K562 (cell line): ENCODE measurements around the gene PKD1L1. TPM values are rescaled to one million over a fixed set of nuclear protein-coding genes. Genes with fewer than 3 reads are reported as not detected.
A peak's percentile ranks its signal among the peaks of the same experiment; 100 is the strongest.

Experiments
- ATAC-seq: fragments of 200-7000 bp; cut with Tn5 transposase; 3 replicates; pipeline ENCODE4 v1.9.1; 2020; ENCODE audit warnings: moderate library complexity
- BruUV-seq: library from RNA; stranded (reverse); fragments of 400-500 nt; replicated peaks from 2 replicates; lab custom pipeline; 2021; lab: Mats Ljungman, UMichigan
- CTCF ChIA-PET: fragments of 300-600 bp; formaldehyde crosslinking; extraction: SDS; loops from one replicate; lab custom pipeline; 2021; ENCODE audit warnings: low intra/inter-chr PET ratio; lab: Yijun Ruan, JAX
- POLR2A ChIA-PET: fragments of 300-600, 350-650 bp; sonication (Branson Sonifier 250); formaldehyde crosslinking; extraction: SDS; loops from one replicate; lab custom pipeline; 2021; ENCODE audit warnings: antibody characterized with exemption, inconsistent platforms; lab: Yijun Ruan, JAX
- DNase-seq, 4 experiments: peaks; one replicate each; pipeline versions ENCODE4 v3.0.0 to v3.0.0-alpha.2; 2011 to 2018; ENCODE audit warnings: low spot score in 3 of 4, mixed read lengths in 3 of 4; ENCODE audit errors: extremely low read depth in 1 of 4
- FAIRE-seq: peaks from 2 replicates; lab custom pipeline; 2011; peaks lifted over from hg19 to GRCh38; lab: Jason Lieb, UNC
- H2AFZ ChIP-seq: 2 replicates; pipeline ENCODE4 v1.6.0; 2011; ENCODE audit warnings: low read depth, low read length, control low read depth, inconsistent platforms
- H3K27ac ChIP-seq: fragments of 200-600 bp; 3 replicates; pipeline ENCODE4 v1.8.0; 2011; ENCODE audit warnings: low read depth, mild to moderate bottlenecking, control low read depth, inconsistent platforms, low read length, moderate library complexity, mixed read lengths; ENCODE audit errors: extremely low read depth
- H3K27me3 ChIP-seq, 2 experiments: fragments of 300-600 bp in 1 of 2; 2 replicates in 1 of 2; 3 replicates in 1 of 2; pipeline versions ENCODE4 v1.6.0 to v1.8.0; 2011; ENCODE audit warnings: inconsistent platforms in 2 of 2, low read length in 2 of 2, mild to moderate bottlenecking in 1 of 2, mixed read lengths in 1 of 2, moderate library complexity in 1 of 2; ENCODE audit not compliant: control insufficient read depth in 2 of 2, insufficient read depth in 2 of 2
- H3K36me3 ChIP-seq: fragments of 300-600 bp; 3 replicates; pipeline ENCODE4 v1.8.0; 2011; ENCODE audit warnings: mild to moderate bottlenecking, low read length, inconsistent platforms; ENCODE audit not compliant: control insufficient read depth, insufficient read depth
- H3K4me1 ChIP-seq, 2 experiments: fragments of 200-600 bp in 1 of 2; replicated peaks in 1 of 2; 2 replicates in 1 of 2; 3 replicates in 1 of 2; pipeline versions ENCODE4 v1.5.1 to v1.8.0; 2011; ENCODE audit warnings: inconsistent platforms in 2 of 2, low read length in 2 of 2, mild to moderate bottlenecking in 1 of 2, mixed read lengths in 1 of 2, moderate library complexity in 1 of 2; ENCODE audit not compliant: control insufficient read depth in 2 of 2, insufficient read depth in 2 of 2
- H3K4me2 ChIP-seq: 2 replicates; pipeline ENCODE4 v1.6.1; 2011; ENCODE audit warnings: low read length, control low read depth, inconsistent platforms, mixed read lengths; ENCODE audit not compliant: insufficient read depth
- H3K4me3 ChIP-seq: fragments of 200-600 bp; sonication (generic), shearing (Covaris generic); 2 replicates; pipeline ENCODE4 v1.5.1; 2016; ENCODE audit warnings: control low read depth, inconsistent platforms
- H3K79me2 ChIP-seq: fragments of 200-600 bp; 3 replicates; pipeline ENCODE4 v1.8.0; 2011; ENCODE audit warnings: low read length, inconsistent platforms; ENCODE audit not compliant: control insufficient read depth, insufficient read depth
- H3K9ac ChIP-seq, 2 experiments: 2 replicates each; pipeline versions ENCODE4 v1.6.0 to v1.6.1; 2011; ENCODE audit warnings: low read depth in 2 of 2, low read length in 2 of 2, control low read depth in 1 of 2, inconsistent platforms in 1 of 2, mild to moderate bottlenecking in 1 of 2, mixed read lengths in 1 of 2; ENCODE audit not compliant: insufficient read depth in 1 of 2
- H3K9me1 ChIP-seq: one replicate; pipeline ENCODE4 v1.6.0; 2011; ENCODE audit warnings: inconsistent platforms, mild to moderate bottlenecking, low read length, moderate library complexity; ENCODE audit not compliant: control insufficient read depth, insufficient read depth
- H3K9me3 ChIP-seq: replicated peaks from 2 replicates; pipeline ENCODE4 v1.5.1; 2011; ENCODE audit warnings: low read depth, low read length, inconsistent platforms; ENCODE audit not compliant: control insufficient read depth, insufficient read depth
- H4K20me1 ChIP-seq: replicated peaks from 2 replicates; pipeline ENCODE4 v1.6.1; 2011; ENCODE audit warnings: low read length, inconsistent platforms, mixed read lengths; ENCODE audit not compliant: control insufficient read depth, insufficient read depth
- COPS2 ChIP-seq: fragments of 450-650 bp; conservative IDR thresholded peaks from 2 replicates; pipeline ENCODE4 v1.6.1; 2016; ENCODE audit warnings: mild to moderate bottlenecking, moderate library complexity
- NR3C1 ChIP-seq: sonication (generic); formaldehyde crosslinking; IDR thresholded peaks from 2 replicates; pipeline ENCODE4 v1.8.1; 2022; ENCODE audit warnings: missing genetic modification reagents
- POLR3G ChIP-seq: IDR thresholded peaks from 2 replicates; pipeline ENCODE4 v1.6.1; 2011; ENCODE audit not compliant: insufficient read length, insufficient replicate concordance; ENCODE audit errors: extremely low read depth
- ZNF12 ChIP-seq: sonication (generic); formaldehyde crosslinking; IDR thresholded peaks from 2 replicates; pipeline ENCODE4 v1.4.0; 2020; ENCODE audit warnings: mild to moderate bottlenecking, missing genetic modification reagents
- ZNF316 ChIP-seq: fragments of 450-650 bp; IDR thresholded peaks from 2 replicates; pipeline ENCODE4 v1.6.1; 2016
- WGBS: fragments of 100-300 bp; shearing (Covaris generic); methylation state at CpG from one replicate; pipeline ENCODE4 v1.1.6; 2016; ENCODE audit warnings: low coverage, mixed read lengths; ENCODE audit not compliant: insufficient coverage; ENCODE audit errors: missing lambda C conversion rate; 5-methylcytosine and 5-hydroxymethylcytosine counted together
- in situ Hi-C: fragments of 300-500 bp; cut with MboI; formaldehyde crosslinking; loops from 4 replicates; pipeline ENCODE4 v1.15.0; 2018; ENCODE audit warnings: inconsistent platforms, mixed read lengths
- intact Hi-C: fragments of 100-400 bp; cut with micrococcal nuclease; formaldehyde crosslinking; loops from 2 replicates; pipeline ENCODE4 v1.14.2; 2022
- polyA plus RNA-seq, 8 experiments: library from polyadenylated mRNA; depleted of rRNA in 4 of 8; stranded (reverse) in 5 of 8; unstranded in 3 of 8; fragments of >200 nt; fragmentation: Nextera tagmentation in 2 of 8; fragmentation: Illumina TruSeq in 1 of 8; extraction: Ambion mirVana in 2 of 8; extraction: Trizol in 1 of 8; gene quantifications; 2 replicates each; pipeline versions ENCODE4 v1.2.1 to v1.2.3, GENCODE V29; 2011 to 2014; ENCODE audit warnings: inconsistent platforms in 1 of 8, missing spikeins in 1 of 8
- total RNA-seq, 7 experiments: library from RNA; depleted of rRNA in 6 of 7; stranded (reverse); fragments of >200 nt in 6 of 7; fragmentation: Illumina TruSeq in 2 of 7; extraction: Trizol in 2 of 7; gene quantifications; 2 replicates each; pipeline versions ENCODE4 v1.2.1 to v1.2.3, GENCODE V29; 2011 to 2021; ENCODE audit warnings: low replicate concordance in 1 of 7
- TF ChIP-seq, protein P1 (sequence below): fragments of 450-650 bp; IDR thresholded peaks from 2 replicates; pipeline ENCODE4 v1.6.1; 2016; ENCODE audit warnings: mild to moderate bottlenecking
- TF ChIP-seq, protein P2 (sequence below): fragments of 450-650 bp; IDR thresholded peaks from one replicate; pipeline ENCODE4 v1.6.1; 2018; ENCODE audit warnings: mild to moderate bottlenecking, moderate library complexity; ENCODE audit not compliant: partially characterized antibody
- TF ChIP-seq, protein P3 (sequence below): fragments of 450-650 bp; formaldehyde crosslinking; IDR thresholded peaks from 2 replicates; pipeline ENCODE4 v1.4.0; 2020; ENCODE audit warnings: mild to moderate bottlenecking, moderate library complexity
- TF ChIP-seq, protein P4 (sequence below): fragments of 250-450 bp; sonication (Bioruptor Pico); IDR thresholded peaks from 2 replicates; pipeline ENCODE4 v1.5.0; 2020; ENCODE audit warnings: mild to moderate bottlenecking
- TF ChIP-seq, protein P5 (sequence below): fragments of 250-450 bp; sonication (Bioruptor Pico); IDR thresholded peaks from 2 replicates; pipeline ENCODE4 v1.8.0; 2021; ENCODE audit warnings: moderate library complexity, mild to moderate bottlenecking, inconsistent platforms

Gene PKD1L1
- total and polyA plus RNA-seq, 9 of the 15 experiments (the other 6 are each of a cell fraction or from before 2014, with no cell fraction given) = 0.01 to 0.02 TPM; not detected in 7

DNA sequence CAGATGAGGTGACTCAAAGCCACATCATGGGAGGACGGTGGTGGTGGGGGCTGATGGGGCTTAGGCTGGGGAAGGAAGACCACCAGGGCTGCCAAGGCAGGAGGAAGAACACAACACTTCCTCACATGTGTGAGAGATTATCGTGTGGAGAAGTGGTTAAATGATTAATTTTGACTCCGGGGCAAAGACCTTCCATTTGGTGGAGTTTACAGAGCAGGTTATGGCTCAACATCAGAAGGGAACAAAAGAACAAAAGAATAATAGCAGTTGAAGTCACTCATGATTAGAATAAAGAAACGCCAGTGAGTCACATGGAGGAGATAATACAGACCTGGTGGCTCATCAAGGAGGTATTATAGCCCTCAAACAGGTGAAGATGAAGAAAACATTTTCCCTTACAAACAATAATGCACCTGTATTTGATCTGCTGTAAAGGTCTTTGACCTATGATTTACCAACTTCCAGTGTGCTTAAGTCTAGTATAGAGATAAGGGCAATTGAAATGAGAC is 170.1 kb downstream of the PKD1L1 start (continued):
- TF ChIP-seq, protein P1, sequence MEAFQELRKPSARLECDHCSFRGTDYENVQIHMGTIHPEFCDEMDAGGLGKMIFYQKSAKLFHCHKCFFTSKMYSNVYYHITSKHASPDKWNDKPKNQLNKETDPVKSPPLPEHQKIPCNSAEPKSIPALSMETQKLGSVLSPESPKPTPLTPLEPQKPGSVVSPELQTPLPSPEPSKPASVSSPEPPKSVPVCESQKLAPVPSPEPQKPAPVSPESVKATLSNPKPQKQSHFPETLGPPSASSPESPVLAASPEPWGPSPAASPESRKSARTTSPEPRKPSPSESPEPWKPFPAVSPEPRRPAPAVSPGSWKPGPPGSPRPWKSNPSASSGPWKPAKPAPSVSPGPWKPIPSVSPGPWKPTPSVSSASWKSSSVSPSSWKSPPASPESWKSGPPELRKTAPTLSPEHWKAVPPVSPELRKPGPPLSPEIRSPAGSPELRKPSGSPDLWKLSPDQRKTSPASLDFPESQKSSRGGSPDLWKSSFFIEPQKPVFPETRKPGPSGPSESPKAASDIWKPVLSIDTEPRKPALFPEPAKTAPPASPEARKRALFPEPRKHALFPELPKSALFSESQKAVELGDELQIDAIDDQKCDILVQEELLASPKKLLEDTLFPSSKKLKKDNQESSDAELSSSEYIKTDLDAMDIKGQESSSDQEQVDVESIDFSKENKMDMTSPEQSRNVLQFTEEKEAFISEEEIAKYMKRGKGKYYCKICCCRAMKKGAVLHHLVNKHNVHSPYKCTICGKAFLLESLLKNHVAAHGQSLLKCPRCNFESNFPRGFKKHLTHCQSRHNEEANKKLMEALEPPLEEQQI = no peak
- TF ChIP-seq, protein P2, sequence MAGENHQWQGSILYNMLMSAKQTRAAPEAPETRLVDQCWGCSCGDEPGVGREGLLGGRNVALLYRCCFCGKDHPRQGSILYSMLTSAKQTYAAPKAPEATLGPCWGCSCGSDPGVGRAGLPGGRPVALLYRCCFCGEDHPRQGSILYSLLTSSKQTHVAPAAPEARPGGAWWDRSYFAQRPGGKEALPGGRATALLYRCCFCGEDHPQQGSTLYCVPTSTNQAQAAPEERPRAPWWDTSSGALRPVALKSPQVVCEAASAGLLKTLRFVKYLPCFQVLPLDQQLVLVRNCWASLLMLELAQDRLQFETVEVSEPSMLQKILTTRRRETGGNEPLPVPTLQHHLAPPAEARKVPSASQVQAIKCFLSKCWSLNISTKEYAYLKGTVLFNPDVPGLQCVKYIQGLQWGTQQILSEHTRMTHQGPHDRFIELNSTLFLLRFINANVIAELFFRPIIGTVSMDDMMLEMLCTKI = no peak
- no peak for TF ChIP-seq NR3C1 (CRISPR knock-in tag)
- TF ChIP-seq POLR3G = no peak

DNA sequence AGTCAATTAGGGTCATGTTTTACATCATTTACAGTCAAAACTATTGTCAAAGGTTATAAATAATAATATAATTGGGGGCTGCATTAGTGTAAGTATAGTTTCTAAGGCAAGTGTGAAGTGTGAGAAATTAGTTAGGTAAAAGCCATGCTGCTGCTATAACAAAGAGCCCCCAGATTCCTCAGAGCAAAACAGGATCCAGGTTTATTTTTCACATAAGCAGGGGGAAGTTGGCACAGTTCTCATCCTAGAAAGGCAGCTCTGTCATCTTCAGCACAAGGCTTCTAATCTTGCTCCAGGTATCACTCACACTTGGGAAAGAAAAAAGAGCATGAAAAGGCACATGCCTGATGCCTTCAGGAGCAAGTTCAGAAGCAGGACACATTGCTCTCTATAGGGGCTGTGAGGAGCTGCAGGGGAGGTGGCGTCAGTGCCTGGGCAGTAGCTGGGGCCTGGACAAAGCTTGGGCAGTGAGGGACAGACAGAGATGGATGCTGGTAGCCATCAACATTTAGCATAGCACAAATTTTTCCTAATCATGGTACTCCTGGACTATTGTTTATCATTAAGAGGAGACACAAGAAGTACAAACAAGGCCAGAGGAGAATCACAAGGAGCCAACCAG is 170.6 kb downstream of the PKD1L1 start:
- ChIA-PET CTCF (no interaction called here), POLR2A (no interaction called here)
- TF ChIP-seq ZNF316 (no peak), ZNF12 (CRISPR knock-in tag) (peak; percentile 66; the same call in 1 of the 2 replicates), COPS2 (no peak)
- TF ChIP-seq, protein P3, sequence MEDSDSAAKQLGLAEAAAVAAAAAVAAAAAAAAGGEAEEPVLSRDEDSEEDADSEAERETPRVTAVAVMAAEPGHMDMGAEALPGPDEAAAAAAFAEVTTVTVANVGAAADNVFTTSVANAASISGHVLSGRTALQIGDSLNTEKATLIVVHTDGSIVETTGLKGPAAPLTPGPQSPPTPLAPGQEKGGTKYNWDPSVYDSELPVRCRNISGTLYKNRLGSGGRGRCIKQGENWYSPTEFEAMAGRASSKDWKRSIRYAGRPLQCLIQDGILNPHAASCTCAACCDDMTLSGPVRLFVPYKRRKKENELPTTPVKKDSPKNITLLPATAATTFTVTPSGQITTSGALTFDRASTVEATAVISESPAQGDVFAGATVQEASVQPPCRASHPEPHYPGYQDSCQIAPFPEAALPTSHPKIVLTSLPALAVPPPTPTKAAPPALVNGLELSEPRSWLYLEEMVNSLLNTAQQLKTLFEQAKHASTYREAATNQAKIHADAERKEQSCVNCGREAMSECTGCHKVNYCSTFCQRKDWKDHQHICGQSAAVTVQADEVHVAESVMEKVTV (CRISPR knock-in tag) = no peak
- TF ChIP-seq, protein P4, sequence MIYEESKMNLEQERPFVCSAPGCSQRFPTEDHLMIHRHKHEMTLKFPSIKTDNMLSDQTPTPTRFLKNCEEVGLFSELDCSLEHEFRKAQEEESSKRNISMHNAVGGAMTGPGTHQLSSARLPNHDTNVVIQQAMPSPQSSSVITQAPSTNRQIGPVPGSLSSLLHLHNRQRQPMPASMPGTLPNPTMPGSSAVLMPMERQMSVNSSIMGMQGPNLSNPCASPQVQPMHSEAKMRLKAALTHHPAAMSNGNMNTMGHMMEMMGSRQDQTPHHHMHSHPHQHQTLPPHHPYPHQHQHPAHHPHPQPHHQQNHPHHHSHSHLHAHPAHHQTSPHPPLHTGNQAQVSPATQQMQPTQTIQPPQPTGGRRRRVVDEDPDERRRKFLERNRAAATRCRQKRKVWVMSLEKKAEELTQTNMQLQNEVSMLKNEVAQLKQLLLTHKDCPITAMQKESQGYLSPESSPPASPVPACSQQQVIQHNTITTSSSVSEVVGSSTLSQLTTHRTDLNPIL (CRISPR knock-in tag) = no peak
- TF ChIP-seq, protein P5, sequence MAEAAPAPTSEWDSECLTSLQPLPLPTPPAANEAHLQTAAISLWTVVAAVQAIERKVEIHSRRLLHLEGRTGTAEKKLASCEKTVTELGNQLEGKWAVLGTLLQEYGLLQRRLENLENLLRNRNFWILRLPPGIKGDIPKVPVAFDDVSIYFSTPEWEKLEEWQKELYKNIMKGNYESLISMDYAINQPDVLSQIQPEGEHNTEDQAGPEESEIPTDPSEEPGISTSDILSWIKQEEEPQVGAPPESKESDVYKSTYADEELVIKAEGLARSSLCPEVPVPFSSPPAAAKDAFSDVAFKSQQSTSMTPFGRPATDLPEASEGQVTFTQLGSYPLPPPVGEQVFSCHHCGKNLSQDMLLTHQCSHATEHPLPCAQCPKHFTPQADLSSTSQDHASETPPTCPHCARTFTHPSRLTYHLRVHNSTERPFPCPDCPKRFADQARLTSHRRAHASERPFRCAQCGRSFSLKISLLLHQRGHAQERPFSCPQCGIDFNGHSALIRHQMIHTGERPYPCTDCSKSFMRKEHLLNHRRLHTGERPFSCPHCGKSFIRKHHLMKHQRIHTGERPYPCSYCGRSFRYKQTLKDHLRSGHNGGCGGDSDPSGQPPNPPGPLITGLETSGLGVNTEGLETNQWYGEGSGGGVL = no peak
- intact Hi-C loops = no loop called here
- Histone ChIP-seq H3K9me3 (no peaks in the 10 kb centered on the region), H3K79me2 (no peaks in the 10 kb centered on the region), H3K4me3 (no peak overlapping the region), H3K36me3 (no peaks in the 10 kb centered on the region), H3K27ac (no peak overlapping the region), H3K9ac (no peak overlapping the region), H4K20me1 (no peaks in the 10 kb centered on the region), H3K4me2 (no peak overlapping the region), H2AFZ (no peak overlapping the region), H3K4me1 (no peaks in the 10 kb centered on the region), H3K9me1 (no peaks in the 10 kb centered on the region), H3K27me3 (no peaks in the 10 kb centered on the region)
- FAIRE-seq (no peak), ATAC-seq (no peak), DNase-seq (no peak)
- BruUV-seq = no TSS peak
- 0% methylated on average over 1 of the region's 1 CpG for WGBS
- in situ Hi-C loops = no loop called here
